GM21423 (cell line): ENCODE measurements around the gene IFNLR1.

Source experiments
- ATAC-seq: cut with Tn5 transposase; IDR thresholded peaks from one replicate; pipeline ENCODE4 v1.9.1; 2021; ENCODE audit warnings: mild to moderate bottlenecking, moderate library complexity; ENCODE audit not compliant: unreplicated experiment

The IFNLR1 gene

DNA sequence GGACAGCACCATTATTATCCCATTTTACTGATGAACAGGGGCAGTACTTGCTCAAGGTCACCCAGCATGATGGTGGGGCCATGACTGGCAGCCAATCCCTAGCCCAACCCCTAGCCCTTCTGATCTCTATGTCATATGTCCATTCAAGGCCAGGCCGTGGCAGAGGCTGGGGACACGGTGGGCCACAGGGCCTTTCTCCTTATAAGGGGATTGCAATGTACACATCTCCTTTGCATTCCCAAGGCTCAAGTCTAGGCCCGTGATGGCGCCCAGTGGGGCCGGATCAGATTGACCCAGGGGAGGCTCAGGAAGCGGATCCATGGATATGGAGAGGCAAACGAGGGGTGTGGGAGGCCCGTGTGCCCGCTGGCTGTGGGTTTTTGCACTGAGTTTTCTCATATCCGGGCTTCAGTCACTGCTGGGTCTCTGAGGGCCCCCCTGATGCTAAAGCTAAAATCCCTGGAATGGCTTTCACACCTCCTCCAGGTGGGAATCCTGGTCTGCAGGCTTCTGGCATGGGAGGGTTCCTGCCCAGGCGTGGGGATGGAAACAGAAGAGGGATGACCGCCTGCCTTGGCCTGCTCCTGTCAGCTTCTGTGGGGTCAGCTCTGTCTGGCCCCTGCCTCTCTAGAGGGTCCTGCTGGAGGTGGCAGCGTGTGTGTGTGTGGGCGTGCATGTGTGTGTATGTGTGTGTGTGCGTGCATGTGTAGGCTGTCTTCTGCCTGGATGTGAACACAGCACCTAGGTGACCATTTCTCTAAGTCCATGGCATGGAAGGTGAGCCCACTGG is 77.2 kb downstream of the IFNLR1 start:
- no peak for ATAC-seq

- ATAC-seq: no peak
Measured at GRCh38 chr1:24109166-24109483, 78.0 kb downstream of the IFNLR1 start.

- ATAC-seq: no peak
Measured at GRCh38 chr1:24108334-24109165, 78.5 kb downstream of the IFNLR1 start.

GRCh38 chr1:24107462-24108138 is 79.5 kb downstream of the IFNLR1 start:
- ATAC-seq: no peak

DNA sequence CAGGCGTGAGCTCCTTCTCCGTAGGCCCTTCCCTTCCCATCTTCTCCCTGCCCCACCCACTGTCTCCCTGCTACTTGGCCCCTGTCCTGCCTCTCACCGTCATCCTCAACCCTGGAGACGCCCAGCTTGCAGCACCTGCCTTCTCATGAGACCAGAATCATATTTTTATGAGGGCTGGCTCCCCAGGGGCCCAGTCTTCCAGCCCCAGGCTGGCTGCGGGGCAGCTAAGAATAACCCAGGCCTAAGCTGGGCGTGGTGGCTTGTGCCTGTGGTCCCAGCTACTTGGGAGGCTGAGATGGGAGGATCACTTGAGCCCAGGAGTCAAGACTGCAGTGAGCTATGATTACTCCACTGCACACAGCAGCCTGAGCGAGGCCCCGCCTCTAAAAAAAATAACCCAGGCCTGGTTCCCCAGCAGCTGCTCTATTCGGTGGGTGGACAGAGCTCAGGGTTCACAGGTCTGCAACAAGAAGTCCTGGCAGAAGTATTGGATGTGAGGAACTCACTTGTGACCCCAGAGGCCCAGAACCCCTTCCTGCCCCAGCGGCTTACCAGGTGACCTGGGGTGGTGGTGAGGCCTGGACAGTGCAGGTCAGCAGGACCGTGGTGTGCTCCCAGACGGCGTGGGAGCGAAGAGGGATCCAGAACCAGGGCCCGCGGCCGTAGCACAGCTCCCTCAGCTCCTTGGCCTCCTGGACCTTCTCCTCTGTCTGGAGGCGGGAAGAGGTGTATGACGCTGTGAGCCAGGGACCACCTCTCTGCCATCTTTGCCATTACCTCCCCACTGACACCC is 81.5 kb downstream of the IFNLR1 start:
- ATAC-seq: no peak

- no peak for ATAC-seq
Measured at GRCh38 chr1:24104854-24105253, 82.2 kb downstream of the IFNLR1 start.
